T-cell (primary cell): ENCODE measurements around the gene FHL1. TPM values are rescaled to one million over a fixed set of nuclear protein-coding genes. Genes with fewer than 3 reads are reported as not detected.

Source experiments
- ATAC-seq, 4 experiments: fragments of 200-7000 bp in 3 of 4; fragments of 150-1000 bp in 1 of 4; cut with Tn5 transposase; replicated peaks in 1 of 4; 1 replicate in 3 of 4; 2 replicates in 1 of 4; pipeline ENCODE4 v1.10.0; 2021; ENCODE audit warnings: moderate library complexity in 3 of 4, mild to moderate bottlenecking in 2 of 4, moderate number of reproducible peaks in 1 of 4
- CTCF ChIA-PET, 2 donors: fragments of 300-600 bp; sonication (Branson Sonifier 250); formaldehyde crosslinking; loops; one replicate each; lab custom pipeline; 2022; ENCODE audit warnings: antibody characterized with exemption in 2 of 2; lab: Charles Lee
- POLR2A ChIA-PET, 2 donors: fragments of 300-600 bp; sonication (Branson Sonifier 250); formaldehyde crosslinking; loops; one replicate each; lab custom pipeline; 2022; ENCODE audit warnings: antibody characterized with exemption in 2 of 2; lab: Charles Lee
- DNase-seq, 35 experiments: peaks; one replicate each; pipeline versions ENCODE4 v3.0.0 to v3.0.0-alpha.2; 2013 to 2023
- H3K27ac ChIP-seq: one replicate; pipeline ENCODE4 v1.5.1; 2013; ENCODE audit warnings: low read length
- H3K27me3 ChIP-seq, 2 experiments: replicated peaks in 1 of 2; 1 replicate in 1 of 2; 2 replicates in 1 of 2; pipeline versions ENCODE4 v1.6.1 to v1.7.0; 2013; ENCODE audit warnings: low read length in 1 of 2, mixed read lengths in 1 of 2; ENCODE audit not compliant: control insufficient read depth in 2 of 2, insufficient read depth in 2 of 2; ENCODE audit errors: extremely low read depth in 1 of 2
- H3K36me3 ChIP-seq, 2 donors: 1 replicate in 1 of 2; 2 replicates in 1 of 2; pipeline versions ENCODE4 v1.6.1 to v1.7.0; 2013; ENCODE audit warnings: low read length in 1 of 2; ENCODE audit not compliant: control insufficient read depth in 2 of 2, insufficient read depth in 1 of 2; ENCODE audit errors: extremely low read depth in 1 of 2
- H3K4me1 ChIP-seq, 2 experiments: 1 replicate in 1 of 2; 2 replicates in 1 of 2; pipeline versions ENCODE4 v1.6.1 to v1.7.0; 2013; ENCODE audit warnings: low read length in 2 of 2, mixed read lengths in 1 of 2; ENCODE audit not compliant: insufficient read depth in 2 of 2, control insufficient read depth in 1 of 2; ENCODE audit errors: extremely low read depth in 1 of 2
- H3K4me3 ChIP-seq, 2 donors: 1 replicate in 1 of 2; 2 replicates in 1 of 2; pipeline versions ENCODE4 v1.5.1 to v1.7.0; 2013; ENCODE audit warnings: mild to moderate bottlenecking in 2 of 2, low read length in 1 of 2, moderate library complexity in 1 of 2; ENCODE audit not compliant: control insufficient read depth in 1 of 2; ENCODE audit errors: extremely low read depth in 1 of 2
- H3K9me3 ChIP-seq: 2 replicates; pipeline ENCODE4 v1.7.0; 2013
- H3K27ac Mint-ChIP-seq, 2 donors: one replicate each; pipeline ENCODE4 v1.8.0; 2020 to 2021; ENCODE audit warnings: mild to moderate bottlenecking in 2 of 2, mixed read lengths in 2 of 2
- H3K27me3 Mint-ChIP-seq, 2 donors: one replicate each; pipeline ENCODE4 v1.8.0; 2021 to 2022; ENCODE audit warnings: mixed read lengths in 2 of 2
- H3K36me3 Mint-ChIP-seq: one replicate; pipeline ENCODE4 v1.8.0; 2021; ENCODE audit warnings: mixed read lengths
- H3K4me1 Mint-ChIP-seq, 3 donors: one replicate each; pipeline ENCODE4 v1.8.0; 2020 to 2022; ENCODE audit warnings: mixed read lengths in 3 of 3, mild to moderate bottlenecking in 1 of 3
- H3K4me3 Mint-ChIP-seq, 3 donors: one replicate each; pipeline ENCODE4 v1.8.0; 2020 to 2022; ENCODE audit warnings: mild to moderate bottlenecking in 3 of 3, mixed read lengths in 3 of 3, moderate library complexity in 3 of 3
- H3K9me3 Mint-ChIP-seq, 3 donors: one replicate each; pipeline ENCODE4 v1.8.0; 2020 to 2022; ENCODE audit warnings: mixed read lengths in 3 of 3
- WGBS: methylation state at CpG from one replicate; pipeline ENCODE4 v1.1.5; 2013; ENCODE audit warnings: missing lambda C conversion rate; ENCODE audit not compliant: insufficient coverage; 5-methylcytosine and 5-hydroxymethylcytosine counted together
- total RNA-seq, 35 experiments: library from RNA in 6 of 35; stranded (reverse) in 6 of 35; fragments of 120-200 nt in 1 of 35; gene quantifications; one replicate each; pipeline versions ENCODE4 v1.2.1 to v1.2.4 and lab custom pipeline; 2013 to 2026

The FHL1 gene
- total RNA-seq, 5 donors from 2014 or later (not counting 1 experiment from before 2014, with no cell fraction given), result 14.1 to 32.8 (median 26.0) TPM

GRCh38 chrX:136126371-136126770 is 21.0 kb upstream of the FHL1 start:
- 74% methylated on average over 4 of the region's 6 CpGs for WGBS
- Mint-ChIP-seq H3K27ac (no peak overlapping the region), H3K36me3 (no peaks in the 10 kb centered on the region)

GRCh38 chrX:136126872-136127406 is 20.4 kb upstream of the FHL1 start:
- Mint-ChIP-seq H3K4me3 (no peak overlapping the region), H3K27ac (no peak overlapping the region), H3K36me3 (no peaks in the 10 kb centered on the region), H3K4me1 (peaks cover 0 to 2% (median 0%) of the 10 kb centered on the region in 3 donors), H3K9me3 (no peaks in the 10 kb centered on the region), H3K27me3 (peaks cover 0 to 16% of the 10 kb centered on the region in 2 donors)
- H3K27ac ChIP-seq, result no peak overlapping the region
- WGBS, result 100% methylated on average over 2 of the region's 3 CpGs
- H3K4me3 ChIP-seq, result no peak overlapping the region
- DNase-seq (no peak), ATAC-seq (no peak)
- ChIA-PET CTCF (no interaction called here), POLR2A (interaction anchor here in 1 of 2 donors (0.6 kb wide), 1 partner anchor 8 kb away, joined by 4 read pairs; no protein-coding TSS in a partner anchor)
- H3K4me1 ChIP-seq, result no peaks in the 10 kb centered on the region
- no peaks in the 10 kb centered on the region for H3K9me3 ChIP-seq
- no peaks in the 10 kb centered on the region for H3K36me3 ChIP-seq
- no peaks in the 10 kb centered on the region for H3K27me3 ChIP-seq

More at GRCh38 chrX:136126371-136126770, 21.0 kb upstream of the FHL1 start:
- H3K27me3 Mint-ChIP-seq, result peaks cover 0 to 16% of the 10 kb centered on the region in 2 donors
- H3K27me3 ChIP-seq, result no peaks in the 10 kb centered on the region
- H3K9me3 ChIP-seq, result no peaks in the 10 kb centered on the region
- DNase-seq, result no peak
- H3K4me1 ChIP-seq, result no peaks in the 10 kb centered on the region
- ChIA-PET CTCF (no interaction called here), POLR2A (no interaction called here)
- H3K9me3 Mint-ChIP-seq, result no peaks in the 10 kb centered on the region
- no peak overlapping the region for H3K27ac ChIP-seq
- H3K4me1 Mint-ChIP-seq, result peaks cover 0 to 1% (median 0%) of the 10 kb centered on the region in 3 donors
- H3K36me3 ChIP-seq, result no peaks in the 10 kb centered on the region
- H3K4me3 Mint-ChIP-seq, result no peak overlapping the region
- ATAC-seq, result no peak
- H3K4me3 ChIP-seq, result no peak overlapping the region

DNA sequence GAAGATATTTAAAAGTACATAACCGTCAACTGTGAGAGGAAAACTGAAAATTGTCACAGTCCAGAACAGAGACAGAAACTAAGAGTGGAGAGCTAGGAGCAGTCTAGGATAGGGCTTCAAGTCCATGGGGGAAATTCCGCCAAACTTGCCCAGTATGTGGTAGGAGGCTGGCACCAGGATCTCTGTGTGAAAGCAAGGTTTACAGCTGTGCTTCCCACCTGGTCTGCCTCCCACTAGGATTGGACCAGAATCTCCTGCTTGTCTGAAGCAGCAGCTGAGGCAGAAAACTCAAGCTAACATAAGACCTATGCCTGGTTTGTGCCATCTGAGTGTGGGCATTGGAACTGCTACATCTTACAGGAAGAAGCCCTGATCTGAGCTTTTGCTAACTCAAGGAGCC is 18.6 kb upstream of the FHL1 start:
- no peak for ATAC-seq
- Mint-ChIP-seq H3K4me3 (no peak overlapping the region), H3K27me3 (peaks cover 0 to 19% of the 10 kb centered on the region in 2 donors)

GRCh38 chrX:136130931-136131833 is 16.2 kb upstream of the FHL1 start:
- H3K27me3 ChIP-seq, result no peaks in the 10 kb centered on the region
- Mint-ChIP-seq H3K27me3 (peaks cover 0 to 21% of the 10 kb centered on the region in 2 donors), H3K4me1 (peaks cover 0 to 2% (median 0%) of the 10 kb centered on the region in 3 donors), H3K36me3 (no peaks in the 10 kb centered on the region), H3K27ac (no peak overlapping the region), H3K9me3 (no peaks in the 10 kb centered on the region), H3K4me3 (no peak overlapping the region)
- no peaks in the 10 kb centered on the region for H3K4me1 ChIP-seq
- H3K36me3 ChIP-seq, result no peaks in the 10 kb centered on the region
- POLR2A ChIA-PET, result interaction anchor here in 1 of 2 donors (0.6 kb wide), 1 partner anchor 165 kb away, joined by 3 read pairs; no protein-coding TSS in a partner anchor
- no peak overlapping the region for H3K27ac ChIP-seq
- ATAC-seq (no peak), DNase-seq (no peak)
- no peak overlapping the region for H3K4me3 ChIP-seq
- no CpG with 5 or more reads among the region's 6 CpGs for WGBS
- CTCF ChIA-PET, result no interaction called here
- H3K9me3 ChIP-seq, result no peaks in the 10 kb centered on the region

More for the DNA sequence above, 18.6 kb upstream of the FHL1 start:
- no peak overlapping the region for H3K27ac Mint-ChIP-seq
- Histone ChIP-seq H3K27ac (no peak overlapping the region), H3K27me3 (no peaks in the 10 kb centered on the region), H3K9me3 (no peaks in the 10 kb centered on the region), H3K36me3 (no peaks in the 10 kb centered on the region), H3K4me3 (no peak overlapping the region), H3K4me1 (no peaks in the 10 kb centered on the region)
- peaks cover 0 to 2% (median 0%) of the 10 kb centered on the region in 3 donors for H3K4me1 Mint-ChIP-seq
- no peak for DNase-seq
- no peaks in the 10 kb centered on the region for H3K9me3 Mint-ChIP-seq
- WGBS, result 80% methylated on average over 1 of the region's 2 CpGs
- no peaks in the 10 kb centered on the region for H3K36me3 Mint-ChIP-seq
- POLR2A ChIA-PET, result no interaction called here
- CTCF ChIA-PET, result interaction anchor here in 1 of 2 donors (0.6 kb wide), 1 partner anchor 15 kb away, joined by 3 read pairs; no protein-coding TSS in a partner anchor

DNA sequence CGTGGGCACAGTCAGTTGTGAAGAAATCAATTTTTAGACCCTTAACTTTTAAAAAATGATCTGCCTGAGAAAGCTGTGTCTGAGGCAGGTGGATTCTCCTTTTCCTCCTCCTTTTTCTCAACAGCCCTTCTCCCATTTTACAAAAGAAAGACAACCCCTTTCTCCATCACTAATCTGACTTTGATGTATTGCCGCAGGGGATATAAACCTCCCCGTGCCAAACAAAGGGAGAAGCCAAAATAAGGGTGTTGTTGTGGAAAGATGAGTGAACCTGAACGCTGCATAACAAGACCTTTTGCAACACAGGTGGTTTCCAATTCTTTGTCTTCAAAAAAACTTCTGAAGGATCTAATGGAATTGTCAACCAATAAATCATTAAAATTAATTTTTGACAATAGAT is 8.4 kb upstream of the FHL1 start:
- Mint-ChIP-seq H3K4me1 (peaks cover 5 to 10% (median 10%) of the 10 kb centered on the region in 3 donors), H3K27me3 (peaks cover 0 to 7% of the 10 kb centered on the region in 2 donors), H3K4me3 (no peak overlapping the region), H3K36me3 (no peaks in the 10 kb centered on the region), H3K27ac (no peak overlapping the region), H3K9me3 (no peaks in the 10 kb centered on the region)
- Histone ChIP-seq H3K4me3 (no peak overlapping the region), H3K27me3 (no peaks in the 10 kb centered on the region), H3K4me1 (peaks cover 0 to 4% of the 10 kb centered on the region in 2 experiments), H3K36me3 (no peaks in the 10 kb centered on the region), H3K9me3 (no peaks in the 10 kb centered on the region), H3K27ac (no peak overlapping the region)
- DNase-seq, result no peak
- CTCF ChIA-PET, result no interaction called here
- WGBS, result no CpG with 5 or more reads among the region's 4 CpGs
- ATAC-seq, result no peak
- POLR2A ChIA-PET, result no interaction called here

DNA sequence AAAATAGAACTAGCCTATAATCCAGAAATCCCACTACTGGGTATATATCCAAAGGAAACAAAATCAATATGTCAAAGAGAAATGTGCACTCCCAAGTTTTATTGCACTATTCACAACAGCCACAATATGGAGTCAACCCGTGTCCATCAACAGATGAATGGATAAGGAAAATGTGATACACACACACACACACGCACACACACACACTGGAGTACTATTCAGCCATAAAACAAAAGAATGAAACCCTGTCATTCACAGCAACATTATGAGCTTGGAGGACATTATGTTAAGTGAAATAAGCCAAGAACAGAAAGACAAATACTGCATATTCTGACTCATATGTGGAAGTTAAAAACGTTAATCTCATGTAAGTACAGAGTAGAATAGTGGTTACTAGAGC is 5.8 kb upstream of the FHL1 start:
- no peaks in the 10 kb centered on the region for H3K9me3 Mint-ChIP-seq
- no peaks in the 10 kb centered on the region for H3K9me3 ChIP-seq
- H3K27me3 Mint-ChIP-seq, result peaks cover 0 to 17% of the 10 kb centered on the region in 2 donors
- POLR2A ChIA-PET, result no interaction called here
- H3K4me3 ChIP-seq, result no peak overlapping the region
- no peaks in the 10 kb centered on the region for H3K36me3 Mint-ChIP-seq
- H3K36me3 ChIP-seq, result no peaks in the 10 kb centered on the region
- peak overlapping the region in 1 of 2 donors; percentile 12 for H3K27ac Mint-ChIP-seq
- H3K27ac ChIP-seq, result no peak overlapping the region
- H3K4me1 ChIP-seq, result peaks cover 0 to 18% of the 10 kb centered on the region in 2 experiments
- peaks cover 18 to 35% (median 31%) of the 10 kb centered on the region in 3 donors for H3K4me1 Mint-ChIP-seq
- CTCF ChIA-PET, result no interaction called here
- H3K4me3 Mint-ChIP-seq, result no peak overlapping the region
- WGBS, result 83% methylated on average over 1 of the region's 3 CpGs
- H3K27me3 ChIP-seq, result no peaks in the 10 kb centered on the region
- DNase-seq (no peak), ATAC-seq (no peak)
